ENCODE results near the gene ZNF654. TPM values are rescaled to one million over a fixed set of nuclear protein-coding genes. Genes with fewer than 3 reads are reported as not detected.

The ZNF654 gene
- total and polyA plus RNA-seq, 2 of the 13 experiments (the other 11 are each of a cell fraction or from before 2014, with no cell fraction given): 1.8 to 4.1 TPM

- no peak for TF ChIP-seq MTF1 (CRISPR knock-in tag; IDR thresholded peaks at IDR 0.05)
- no peak for TF ChIP-seq ZNF672 (CRISPR knock-in tag; IDR thresholded peaks at IDR 0.05)
- TF ChIP-seq KDM3A (CRISPR knock-in tag; IDR thresholded peaks at IDR 0.05; ENCODE audit: low read depth): no peak
- no peak for TF ChIP-seq ONECUT2 (CRISPR knock-in tag; IDR thresholded peaks at IDR 0.05)
- 0 out of 2 replicates have a peak, but pooled peaks have one; percentile 22 for TF ChIP-seq ZNF589 (CRISPR knock-in tag; conservative IDR thresholded peaks at IDR 0.05)
- no peak for TF ChIP-seq ZNF260 (CRISPR knock-in tag; IDR thresholded peaks at IDR 0.05; ENCODE audit: borderline replicate concordance, low read depth)
- TF ChIP-seq MXI1 (IDR thresholded peaks at IDR 0.05; ENCODE audit: borderline replicate concordance, low read depth, low read length): peak; percentile 26; the same call in 1 of the 3 replicates
- TF ChIP-seq ZNF264 (CRISPR knock-in tag; IDR thresholded peaks at IDR 0.05): peak; percentile 64; the same call in 1 of the 2 replicates
- TF ChIP-seq ZNF160 (CRISPR knock-in tag; IDR thresholded peaks at IDR 0.05): no peak
- peak; percentile 67; the same call in 1 of the 2 replicates for TF ChIP-seq IRX3 (CRISPR knock-in tag; IDR thresholded peaks at IDR 0.05; ENCODE audit: borderline replicate concordance, low read depth)
- TF ChIP-seq HOXA5 (CRISPR knock-in tag; IDR thresholded peaks at IDR 0.05): peak; percentile 55; the same call in 1 of the 2 replicates
- TF ChIP-seq MIXL1 (CRISPR knock-in tag; IDR thresholded peaks at IDR 0.05): peak; percentile 74; the same call in 1 of the 2 replicates
- TF ChIP-seq ZNF879 (CRISPR knock-in tag; IDR thresholded peaks at IDR 0.05): 0 out of 2 replicates have a peak, but pooled peaks have one; percentile 65
- TF ChIP-seq NFE2L1 (CRISPR knock-in tag; IDR thresholded peaks at IDR 0.05; ENCODE audit: borderline replicate concordance): no peak
- TF ChIP-seq FOSL1 (CRISPR knock-in tag; IDR thresholded peaks at IDR 0.05; ENCODE audit: borderline replicate concordance): no peak
- 0 out of 2 replicates have a peak, but pooled peaks have one; percentile 52 for TF ChIP-seq AKAP8 (CRISPR knock-in tag; IDR thresholded peaks at IDR 0.05)
- no peak for TF ChIP-seq ZNF644 (CRISPR knock-in tag; IDR thresholded peaks at IDR 0.05; ENCODE audit: low read depth)
- TF ChIP-seq ZNF296 (CRISPR knock-in tag; conservative IDR thresholded peaks at IDR 0.05): no peak
- TF ChIP-seq ZNF652 (CRISPR knock-in tag; IDR thresholded peaks at IDR 0.05; ENCODE audit: borderline replicate concordance, low read depth): no peak
- no peak for TF ChIP-seq ZNF263 (CRISPR knock-in tag; IDR thresholded peaks at IDR 0.05)
- 0 out of 2 replicates have a peak, but pooled peaks have one; percentile 20 for TF ChIP-seq MAF1 (CRISPR knock-in tag; IDR thresholded peaks at IDR 0.05; ENCODE audit: borderline replicate concordance)
- peak; percentile 14; the same call in 1 of the 2 replicates for TF ChIP-seq ZSCAN5A (CRISPR knock-in tag; IDR thresholded peaks at IDR 0.05; ENCODE audit: borderline replicate concordance)
- no peak; the same call in 1 of the 2 replicates for TF ChIP-seq ZNF331 (CRISPR knock-in tag; IDR thresholded peaks at IDR 0.05)
- TF ChIP-seq GATAD2A (CRISPR knock-in tag; IDR thresholded peaks at IDR 0.05): peak; percentile 73
- TF ChIP-seq CREB3 (CRISPR knock-in tag; IDR thresholded peaks at IDR 0.05): no peak
- TF ChIP-seq ZNF431 (CRISPR knock-in tag; IDR thresholded peaks at IDR 0.05; ENCODE audit: borderline replicate concordance, low read depth): peak; percentile 36; the same call in 1 of the 2 replicates
- peak; percentile 81 for TF ChIP-seq HES4 (CRISPR knock-in tag; IDR thresholded peaks at IDR 0.05; ENCODE audit: borderline replicate concordance)
- TF ChIP-seq KLF9 (CRISPR knock-in tag; IDR thresholded peaks at IDR 0.05; ENCODE audit: low read depth): no peak
- no peak for TF ChIP-seq NCOA1 (CRISPR knock-in tag; IDR thresholded peaks at IDR 0.05)
These were observed 90.7 kb downstream of the ZNF654 start, which contains the start of gene C3orf38 (continued) for GRCh38 chr3:88149509-88150362.

All from HepG2 (cell line).